K562 (cell line): ENCODE data around the gene GATB. TPM values are rescaled to one million over a fixed set of nuclear protein-coding genes. Genes with fewer than 3 reads are reported as not detected.

Experiments used
- ATAC-seq: fragments of 200-7000 bp; cut with Tn5 transposase; 3 replicates; pipeline ENCODE4 v1.9.1; 2020; ENCODE audit warnings: moderate library complexity
- BruUV-seq: library from RNA; stranded (reverse); fragments of 400-500 nt; replicated peaks from 2 replicates; lab custom pipeline; 2021; lab: Mats Ljungman, UMichigan
- CTCF ChIA-PET: fragments of 300-600 bp; formaldehyde crosslinking; extraction: SDS; loops from one replicate; lab custom pipeline; 2021; ENCODE audit warnings: low intra/inter-chr PET ratio; lab: Yijun Ruan, JAX
- POLR2A ChIA-PET: fragments of 300-600, 350-650 bp; sonication (Branson Sonifier 250); formaldehyde crosslinking; extraction: SDS; loops from one replicate; lab custom pipeline; 2021; ENCODE audit warnings: antibody characterized with exemption, inconsistent platforms; lab: Yijun Ruan, JAX
- DNase-seq, 4 experiments: peaks; one replicate each; pipeline versions ENCODE4 v3.0.0 to v3.0.0-alpha.2; 2011 to 2018; ENCODE audit warnings: low spot score in 3 of 4, mixed read lengths in 3 of 4; ENCODE audit errors: extremely low read depth in 1 of 4
- FAIRE-seq: peaks from 2 replicates; lab custom pipeline; 2011; peaks lifted over from hg19 to GRCh38; lab: Jason Lieb, UNC
- H2AFZ ChIP-seq: 2 replicates; pipeline ENCODE4 v1.6.0; 2011; ENCODE audit warnings: low read depth, low read length, control low read depth, inconsistent platforms
- H3K27ac ChIP-seq: fragments of 200-600 bp; 3 replicates; pipeline ENCODE4 v1.8.0; 2011; ENCODE audit warnings: low read depth, mild to moderate bottlenecking, control low read depth, inconsistent platforms, low read length, moderate library complexity, mixed read lengths; ENCODE audit errors: extremely low read depth
- H3K27me3 ChIP-seq, 2 experiments: fragments of 300-600 bp in 1 of 2; 2 replicates in 1 of 2; 3 replicates in 1 of 2; pipeline versions ENCODE4 v1.6.0 to v1.8.0; 2011; ENCODE audit warnings: inconsistent platforms in 2 of 2, low read length in 2 of 2, mild to moderate bottlenecking in 1 of 2, mixed read lengths in 1 of 2, moderate library complexity in 1 of 2; ENCODE audit not compliant: control insufficient read depth in 2 of 2, insufficient read depth in 2 of 2
- H3K36me3 ChIP-seq: fragments of 300-600 bp; 3 replicates; pipeline ENCODE4 v1.8.0; 2011; ENCODE audit warnings: mild to moderate bottlenecking, low read length, inconsistent platforms; ENCODE audit not compliant: control insufficient read depth, insufficient read depth
- H3K4me1 ChIP-seq, 2 experiments: fragments of 200-600 bp in 1 of 2; replicated peaks in 1 of 2; 2 replicates in 1 of 2; 3 replicates in 1 of 2; pipeline versions ENCODE4 v1.5.1 to v1.8.0; 2011; ENCODE audit warnings: inconsistent platforms in 2 of 2, low read length in 2 of 2, mild to moderate bottlenecking in 1 of 2, mixed read lengths in 1 of 2, moderate library complexity in 1 of 2; ENCODE audit not compliant: control insufficient read depth in 2 of 2, insufficient read depth in 2 of 2
- H3K4me2 ChIP-seq: 2 replicates; pipeline ENCODE4 v1.6.1; 2011; ENCODE audit warnings: low read length, control low read depth, inconsistent platforms, mixed read lengths; ENCODE audit not compliant: insufficient read depth
- H3K4me3 ChIP-seq: fragments of 200-600 bp; sonication (generic), shearing (Covaris generic); 2 replicates; pipeline ENCODE4 v1.5.1; 2016; ENCODE audit warnings: control low read depth, inconsistent platforms
- H3K79me2 ChIP-seq: fragments of 200-600 bp; 3 replicates; pipeline ENCODE4 v1.8.0; 2011; ENCODE audit warnings: low read length, inconsistent platforms; ENCODE audit not compliant: control insufficient read depth, insufficient read depth
- H3K9ac ChIP-seq, 2 experiments: 2 replicates each; pipeline versions ENCODE4 v1.6.0 to v1.6.1; 2011; ENCODE audit warnings: low read depth in 2 of 2, low read length in 2 of 2, control low read depth in 1 of 2, inconsistent platforms in 1 of 2, mild to moderate bottlenecking in 1 of 2, mixed read lengths in 1 of 2; ENCODE audit not compliant: insufficient read depth in 1 of 2
- H3K9me1 ChIP-seq: one replicate; pipeline ENCODE4 v1.6.0; 2011; ENCODE audit warnings: inconsistent platforms, mild to moderate bottlenecking, low read length, moderate library complexity; ENCODE audit not compliant: control insufficient read depth, insufficient read depth
- H3K9me3 ChIP-seq: replicated peaks from 2 replicates; pipeline ENCODE4 v1.5.1; 2011; ENCODE audit warnings: low read depth, low read length, inconsistent platforms; ENCODE audit not compliant: control insufficient read depth, insufficient read depth
- H4K20me1 ChIP-seq: replicated peaks from 2 replicates; pipeline ENCODE4 v1.6.1; 2011; ENCODE audit warnings: low read length, inconsistent platforms, mixed read lengths; ENCODE audit not compliant: control insufficient read depth, insufficient read depth
- CBX1 ChIP-seq: sonication (generic); IDR thresholded peaks from 2 replicates; pipeline ENCODE4 v1.6.1; 2016; ENCODE audit warnings: antibody characterized with exemption, low read depth, mild to moderate bottlenecking
- DDX20 ChIP-seq: fragments of 450-650 bp; IDR thresholded peaks from 2 replicates; pipeline ENCODE4 v1.6.1; 2016; ENCODE audit warnings: missing genetic modification characterization, low read depth, mild to moderate bottlenecking, missing compliant biosample characterization, moderate library complexity
- E2F1 ChIP-seq: sonication (generic); formaldehyde crosslinking; IDR thresholded peaks from 2 replicates; pipeline ENCODE4 v1.8.1; 2023; ENCODE audit warnings: mild to moderate bottlenecking, missing genetic modification reagents, moderate library complexity
- FOSL1 ChIP-seq: fragments of 200-800 bp; sonication (Bioruptor generic); conservative IDR thresholded peaks from 2 replicates; pipeline ENCODE4 v1.6.1; 2016; ENCODE audit warnings: missing genetic modification characterization, missing compliant biosample characterization
- FOXA1 ChIP-seq: fragments of 450-650 bp; IDR thresholded peaks from 2 replicates; pipeline ENCODE4 v1.6.1; 2016; ENCODE audit warnings: mild to moderate bottlenecking, borderline replicate concordance
- HMGN3 ChIP-seq: IDR thresholded peaks from 2 replicates; pipeline ENCODE4 v1.6.1; 2011; ENCODE audit warnings: borderline replicate concordance, low read depth, mild to moderate bottlenecking, mixed read lengths, low read length; ENCODE audit not compliant: insufficient read length; ENCODE audit errors: extremely low read depth
- KDM2B ChIP-seq: fragments of 250-450 bp; sonication (Bioruptor Pico); IDR thresholded peaks from 2 replicates; pipeline ENCODE4 v1.8.0; 2021; ENCODE audit warnings: mild to moderate bottlenecking, moderate library complexity
- KLF10 ChIP-seq: fragments of 250-450 bp; sonication (Bioruptor Pico); IDR thresholded peaks from 2 replicates; pipeline ENCODE4 v1.6.1; 2021; ENCODE audit warnings: matching md5 sums
- MBD2 ChIP-seq: sonication (generic); IDR thresholded peaks from 2 replicates; pipeline ENCODE4 v1.6.1; 2016; ENCODE audit warnings: low read depth, borderline replicate concordance
- MLX ChIP-seq, 2 experiments: fragments of 450-650 bp in 1 of 2; sonication (generic) in 1 of 2; formaldehyde crosslinking; conservative IDR thresholded peaks; 2 replicates each; pipeline versions ENCODE4 v1.4.0 to v1.8.1; 2020 to 2022; ENCODE audit warnings: mild to moderate bottlenecking in 1 of 2, missing genetic modification reagents in 1 of 2
- NFYB ChIP-seq: IDR thresholded peaks from 2 replicates; pipeline ENCODE4 v1.6.1; 2011; ENCODE audit warnings: mild to moderate bottlenecking, moderate library complexity; ENCODE audit not compliant: insufficient read length; ENCODE audit errors: extremely low read depth
- PML ChIP-seq: IDR thresholded peaks from 2 replicates; pipeline ENCODE4 v1.6.1; 2012; ENCODE audit warnings: low read length, inconsistent platforms
- PREB ChIP-seq: sonication (generic); formaldehyde crosslinking; IDR thresholded peaks from 2 replicates; pipeline ENCODE4 v1.8.1; 2023; ENCODE audit warnings: mild to moderate bottlenecking, missing genetic modification reagents
- SMARCB1 ChIP-seq: IDR thresholded peaks from 2 replicates; pipeline ENCODE4 v1.6.1; 2011; ENCODE audit warnings: improper control_type of control experiment, low read depth; ENCODE audit not compliant: insufficient read length
- SMARCE1 ChIP-seq: fragments of 450-650 bp; IDR thresholded peaks from 2 replicates; pipeline ENCODE4 v1.7.1; 2016; ENCODE audit warnings: mild to moderate bottlenecking
- THRAP3 ChIP-seq: fragments of 450-650 bp; IDR thresholded peaks from 2 replicates; pipeline ENCODE4 v1.6.1; 2016; ENCODE audit warnings: mild to moderate bottlenecking, inconsistent platforms, borderline replicate concordance
- TRIM24 ChIP-seq, 2 experiments: fragments of 450-650 bp; IDR thresholded peaks; 2 replicates each; pipeline ENCODE4 v1.6.1; 2016
- XRCC4 ChIP-seq: IDR thresholded peaks from one replicate; pipeline ENCODE4 v1.6.1; 2011; ENCODE audit not compliant: insufficient read depth, insufficient read length; ENCODE audit errors: extremely low read depth
- ZNF24 ChIP-seq: fragments of 450-650 bp; IDR thresholded peaks from 2 replicates; pipeline ENCODE4 v1.6.1; 2016
- ZNF280A ChIP-seq: fragments of 450-650 bp; IDR thresholded peaks from 2 replicates; pipeline ENCODE4 v1.6.1; 2018; ENCODE audit warnings: mild to moderate bottlenecking, low read depth; ENCODE audit not compliant: partially characterized antibody
- WGBS: fragments of 100-300 bp; shearing (Covaris generic); methylation state at CpG from one replicate; pipeline ENCODE4 v1.1.6; 2016; ENCODE audit warnings: low coverage, mixed read lengths; ENCODE audit not compliant: insufficient coverage; ENCODE audit errors: missing lambda C conversion rate; 5-methylcytosine and 5-hydroxymethylcytosine counted together
- in situ Hi-C: fragments of 300-500 bp; cut with MboI; formaldehyde crosslinking; loops from 4 replicates; pipeline ENCODE4 v1.15.0; 2018; ENCODE audit warnings: inconsistent platforms, mixed read lengths
- intact Hi-C: fragments of 100-400 bp; cut with micrococcal nuclease; formaldehyde crosslinking; loops from 2 replicates; pipeline ENCODE4 v1.14.2; 2022
- polyA plus RNA-seq, 8 experiments: library from polyadenylated mRNA; depleted of rRNA in 4 of 8; stranded (reverse) in 5 of 8; unstranded in 3 of 8; fragments of >200 nt; fragmentation: Nextera tagmentation in 2 of 8; fragmentation: Illumina TruSeq in 1 of 8; extraction: Ambion mirVana in 2 of 8; extraction: Trizol in 1 of 8; gene quantifications; 2 replicates each; pipeline versions ENCODE4 v1.2.1 to v1.2.3, GENCODE V29; 2011 to 2014; ENCODE audit warnings: inconsistent platforms in 1 of 8, missing spikeins in 1 of 8
- total RNA-seq, 7 experiments: library from RNA; depleted of rRNA in 6 of 7; stranded (reverse); fragments of >200 nt in 6 of 7; fragmentation: Illumina TruSeq in 2 of 7; extraction: Trizol in 2 of 7; gene quantifications; 2 replicates each; pipeline versions ENCODE4 v1.2.1 to v1.2.3, GENCODE V29; 2011 to 2021; ENCODE audit warnings: low replicate concordance in 1 of 7

Gene GATB
- total and polyA plus RNA-seq, 9 of the 15 experiments (the other 6 are each of a cell fraction or from before 2014, with no cell fraction given) = 15.3 to 31.8 (median 26.2) TPM

- Histone ChIP-seq H3K27me3 (no peaks in the 10 kb centered on the region), H3K9me1 (no peaks in the 10 kb centered on the region), H3K27ac (no peak overlapping the region), H3K79me2 (no peaks in the 10 kb centered on the region), H3K4me3 (no peak overlapping the region), H3K9ac (no peak overlapping the region), H4K20me1 (no peaks in the 10 kb centered on the region), H3K4me1 (no peaks in the 10 kb centered on the region), H2AFZ (no peak overlapping the region), H3K36me3 (no peaks in the 10 kb centered on the region; the same call in 2 of the 3 replicates), H3K4me2 (no peak overlapping the region), H3K9me3 (no peaks in the 10 kb centered on the region)
- no peak for TF ChIP-seq CBX1
- TF ChIP-seq THRAP3 = no peak
- TF ChIP-seq FOXA1 = no peak
- TF ChIP-seq PREB (CRISPR knock-in tag) = no peak
- TF ChIP-seq KLF10 (CRISPR knock-in tag) = no peak
- TF ChIP-seq SMARCE1 = no peak
- TF ChIP-seq E2F1 = no peak
- TF ChIP-seq NFYB = no peak
- no peak for TF ChIP-seq ZNF24
- TF ChIP-seq MBD2 = no peak
- TF ChIP-seq FOSL1 (tag) = no peak
- no peak for TF ChIP-seq PML
- no peak for TF ChIP-seq MLX (CRISPR knock-in tag; conservative IDR thresholded peaks at IDR 0.05)
- TF ChIP-seq DDX20 = no peak
- TF ChIP-seq SMARCB1 = no peak
- no peak for TF ChIP-seq ZNF280A
- TF ChIP-seq HMGN3 = no peak
- no peak for TF ChIP-seq KDM2B
- no peak for TF ChIP-seq TRIM24 (IDR thresholded peaks at IDR 0.05)
- TF ChIP-seq XRCC4 = no peak
- no peak for ATAC-seq
- no TSS peak for BruUV-seq
- 67% methylated on average over 7 of the region's 7 CpGs for WGBS
- DNase-seq = no peak
- intact Hi-C loops (no loop called here), in situ Hi-C loops (no loop called here)
- CTCF ChIA-PET = no interaction called here
- FAIRE-seq = no peak
- POLR2A ChIA-PET = interaction anchor here (1.1 kb wide), 1 partner anchor 9 kb away, joined by 4 read pairs; no protein-coding TSS in a partner anchor
Observed at GRCh38 chr4:151721466-151721865, 39.3 kb downstream of the GATB start.
